Rectal smooth muscle tissue (tissue), 1 donor: ENCODE results near the gene RNASE7.
A peak's percentile ranks its signal among the peaks of the same experiment; 100 is the strongest.

Source experiments
- H3K27ac ChIP-seq: one replicate; pipeline ENCODE4 v1.7.0; 2013; ENCODE audit warnings: low read depth, low read length, inconsistent platforms
- H3K27me3 ChIP-seq: one replicate; pipeline ENCODE4 v1.7.0; 2013; ENCODE audit warnings: low read length; ENCODE audit not compliant: control insufficient read depth, insufficient read depth
- H3K36me3 ChIP-seq: one replicate; pipeline ENCODE4 v1.7.0; 2013; ENCODE audit warnings: low read length; ENCODE audit not compliant: control insufficient read depth, insufficient read depth
- H3K4me1 ChIP-seq: one replicate; pipeline ENCODE4 v1.7.0; 2013; ENCODE audit warnings: low read length; ENCODE audit not compliant: control insufficient read depth, insufficient read depth
- H3K4me3 ChIP-seq: one replicate; pipeline ENCODE4 v1.7.0; 2013; ENCODE audit warnings: low read length
- H3K9ac ChIP-seq: one replicate; pipeline ENCODE4 v1.7.0; 2013; ENCODE audit warnings: low read length

Gene RNASE7

GRCh38 chr14:21068521-21069387, 26.6 kb downstream of the RNASE7 start:
- Histone ChIP-seq H3K27me3 (no peaks in the 10 kb centered on the region), H3K4me3 (peak overlapping the region; percentile 94), H3K4me1 (peaks cover 26% of the 10 kb centered on the region), H3K9ac (peak overlapping the region; percentile 5), H3K27ac (peak overlapping the region; percentile 80), H3K36me3 (peaks cover 4% of the 10 kb centered on the region)

GRCh38 chr14:21069388-21070082, 27.4 kb downstream of the RNASE7 start:
- peak overlapping the region; percentile 80 for H3K27ac ChIP-seq
- peaks cover 9% of the 10 kb centered on the region for H3K36me3 ChIP-seq
- H3K4me3 ChIP-seq: peak overlapping the region; percentile 94
- H3K4me1 ChIP-seq: peaks cover 26% of the 10 kb centered on the region
- peak overlapping the region; percentile 49 for H3K9ac ChIP-seq
- H3K27me3 ChIP-seq: no peaks in the 10 kb centered on the region

- no peaks in the 10 kb centered on the region for H3K27me3 ChIP-seq
- peak within 1 kb of the TSS; percentile 88 for H3K27ac ChIP-seq
- H3K36me3 ChIP-seq: peaks cover 15% of the 10 kb centered on the region
- peaks cover 26% of the 10 kb centered on the region for H3K4me1 ChIP-seq
- H3K9ac ChIP-seq: peak within 1 kb of the TSS; percentile 95
- peak within 1 kb of the TSS; percentile 94 for H3K4me3 ChIP-seq
Measured at GRCh38 chr14:21070083-21070609, 28.0 kb downstream of the RNASE7 start, which contains the start of gene ARHGEF40. TSS of gene ARHGEF40 (plus strand) at chr14:21070304. CDS start at chr14:21070397, 93 bp downstream.

GRCh38 chr14:21070610-21071224, 28.6 kb downstream of the RNASE7 start:
- H3K36me3 ChIP-seq: peaks cover 21% of the 10 kb centered on the region
- peak overlapping the region; percentile 88 for H3K27ac ChIP-seq
- peaks cover 26% of the 10 kb centered on the region for H3K4me1 ChIP-seq
- no peaks in the 10 kb centered on the region for H3K27me3 ChIP-seq
- peak overlapping the region; percentile 94 for H3K4me3 ChIP-seq
- peak overlapping the region; percentile 95 for H3K9ac ChIP-seq

- Histone ChIP-seq H3K27ac (peak overlapping the region; percentile 88), H3K36me3 (peaks cover 28% of the 10 kb centered on the region), H3K9ac (peak overlapping the region; percentile 95), H3K4me1 (peaks cover 26% of the 10 kb centered on the region), H3K4me3 (peak overlapping the region; percentile 94), H3K27me3 (no peaks in the 10 kb centered on the region)
Measured at GRCh38 chr14:21071225-21072030, 29.3 kb downstream of the RNASE7 start.

- H3K4me1 ChIP-seq: peaks cover 26% of the 10 kb centered on the region
- H3K36me3 ChIP-seq: peaks cover 32% of the 10 kb centered on the region
- H3K27me3 ChIP-seq: no peaks in the 10 kb centered on the region
- H3K4me3 ChIP-seq: peak overlapping the region; percentile 94
- peak overlapping the region; percentile 35 for H3K9ac ChIP-seq
- peak overlapping the region; percentile 88 for H3K27ac ChIP-seq
Measured at GRCh38 chr14:21072031-21072473, 29.9 kb downstream of the RNASE7 start.

GRCh38 chr14:21072781-21073339, 30.7 kb downstream of the RNASE7 start:
- Histone ChIP-seq H3K4me1 (peaks cover 26% of the 10 kb centered on the region), H3K9ac (no peak overlapping the region), H3K36me3 (peaks cover 32% of the 10 kb centered on the region), H3K27me3 (no peaks in the 10 kb centered on the region), H3K27ac (peak overlapping the region; percentile 88), H3K4me3 (no peak overlapping the region)

- Histone ChIP-seq H3K9ac (no peak overlapping the region), H3K4me1 (peaks cover 22% of the 10 kb centered on the region), H3K4me3 (no peak overlapping the region), H3K36me3 (peaks cover 40% of the 10 kb centered on the region), H3K27me3 (no peaks in the 10 kb centered on the region), H3K27ac (no peak overlapping the region)
Measured at GRCh38 chr14:21073921-21074320, 31.8 kb downstream of the RNASE7 start.

GRCh38 chr14:21074398-21075272, 32.5 kb downstream of the RNASE7 start:
- Histone ChIP-seq H3K27ac (no peak overlapping the region), H3K36me3 (peaks cover 45% of the 10 kb centered on the region), H3K4me1 (peaks cover 16% of the 10 kb centered on the region), H3K4me3 (no peak overlapping the region), H3K27me3 (no peaks in the 10 kb centered on the region), H3K9ac (no peak overlapping the region)

- Histone ChIP-seq H3K27ac (no peak overlapping the region), H3K4me3 (no peak overlapping the region), H3K27me3 (no peaks in the 10 kb centered on the region), H3K9ac (no peak overlapping the region), H3K36me3 (peaks cover 53% of the 10 kb centered on the region), H3K4me1 (peaks cover 16% of the 10 kb centered on the region)
Measured at GRCh38 chr14:21075719-21076437, 33.7 kb downstream of the RNASE7 start.
